HG03354 (cell line): Measurements from ENCODE around the gene PIK3C2G.
"Not testable (repeated sequence)": the region's sequence is repeated elsewhere in the genome, so short reads cannot be mapped to it uniquely, and the experiment has no call there.

ENCODE experiments used
- ATAC-seq: cut with Tn5 transposase; IDR thresholded peaks from one replicate; pipeline ENCODE4 v1.9.1; 2021; ENCODE audit warnings: mild to moderate bottlenecking; ENCODE audit not compliant: unreplicated experiment, poor library complexity, severe bottlenecking

The PIK3C2G gene

DNA sequence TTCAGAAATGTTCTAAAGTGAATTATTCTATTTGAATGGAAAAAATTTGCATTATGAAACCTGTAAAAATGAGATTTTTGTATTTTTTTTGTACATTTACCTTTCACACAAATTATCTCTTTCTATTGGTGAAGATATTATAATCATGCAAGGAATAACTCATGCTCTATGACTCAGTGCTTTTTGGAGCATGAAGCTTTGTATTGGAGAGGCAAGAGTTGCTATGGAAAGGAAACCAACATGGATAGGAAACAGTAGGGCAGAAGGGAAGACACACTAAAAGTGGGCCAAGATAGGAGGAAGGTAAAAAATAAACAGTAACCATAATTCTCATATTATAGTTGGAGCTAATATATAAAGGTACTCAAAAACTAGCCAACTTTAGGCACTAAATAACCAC lies 397.5 kb downstream of the PIK3C2G start:
- ATAC-seq = no peak

DNA sequence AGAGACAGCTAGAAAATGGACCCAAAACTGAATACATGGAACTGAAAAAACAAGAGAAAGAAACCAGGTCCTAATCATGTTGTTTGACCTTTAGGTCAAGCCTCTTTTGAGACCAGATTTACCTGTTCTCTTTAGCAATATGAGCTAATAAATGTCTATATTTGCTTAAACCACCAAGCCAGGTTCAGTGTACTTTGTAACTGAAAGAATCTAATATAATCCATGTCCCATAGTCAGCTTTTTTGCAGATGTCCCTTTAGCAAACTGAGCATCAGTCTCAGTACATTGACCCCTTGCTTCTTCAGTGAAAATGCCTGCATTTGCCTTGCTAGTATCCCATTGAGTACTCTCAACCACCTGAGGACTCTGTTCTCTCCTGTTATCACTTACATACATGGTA lies 414.8 kb downstream of the PIK3C2G start:
- no peak for ATAC-seq

DNA sequence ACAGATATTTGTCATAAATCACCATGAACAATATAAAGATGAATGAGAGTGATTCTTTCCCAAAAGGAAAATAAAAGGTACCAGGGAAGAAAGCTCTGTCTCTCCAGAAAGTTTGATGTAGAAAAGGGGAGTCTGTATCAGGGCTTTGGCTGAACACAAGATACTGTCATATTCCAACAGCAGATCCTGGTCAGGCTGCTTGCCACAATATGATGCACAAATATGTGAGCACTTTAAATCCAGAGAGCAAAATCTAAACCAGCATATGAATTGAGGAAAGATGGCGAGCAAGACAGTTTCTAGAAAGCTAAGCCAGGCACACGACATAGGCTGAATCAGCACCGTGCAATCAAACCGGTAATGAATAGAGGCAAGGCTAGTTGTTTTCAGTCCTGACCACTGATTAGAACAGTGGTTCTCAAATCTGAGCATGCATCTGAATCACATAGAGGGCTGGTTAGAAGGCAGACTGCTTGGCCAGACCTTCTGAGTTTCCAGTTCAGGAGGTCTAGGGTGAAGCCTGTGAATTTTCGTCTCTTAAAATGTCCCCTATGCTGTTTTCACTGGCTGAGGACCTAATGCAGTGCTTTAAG lies 415.8 kb downstream of the PIK3C2G start:
- no peak for ATAC-seq

DNA sequence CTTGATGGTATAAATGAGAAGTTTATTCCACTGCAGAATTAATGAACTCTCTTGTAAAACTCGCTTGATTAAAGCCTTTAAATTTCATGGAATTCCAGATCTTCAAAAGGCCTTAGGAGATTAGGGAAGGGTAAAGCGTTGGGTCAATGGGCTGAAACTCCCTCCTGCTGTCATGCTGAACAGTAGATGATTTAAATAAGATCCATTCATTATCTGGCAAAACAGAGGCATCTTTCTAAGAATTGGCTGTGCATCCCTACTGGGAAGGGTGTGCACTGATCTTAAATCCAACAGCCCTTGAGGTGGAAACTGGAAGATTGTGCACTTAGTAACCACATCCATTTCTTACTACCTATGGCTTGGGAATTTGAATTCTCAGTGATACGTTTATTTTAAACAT lies 420.5 kb downstream of the PIK3C2G start:
- no peak for ATAC-seq

DNA sequence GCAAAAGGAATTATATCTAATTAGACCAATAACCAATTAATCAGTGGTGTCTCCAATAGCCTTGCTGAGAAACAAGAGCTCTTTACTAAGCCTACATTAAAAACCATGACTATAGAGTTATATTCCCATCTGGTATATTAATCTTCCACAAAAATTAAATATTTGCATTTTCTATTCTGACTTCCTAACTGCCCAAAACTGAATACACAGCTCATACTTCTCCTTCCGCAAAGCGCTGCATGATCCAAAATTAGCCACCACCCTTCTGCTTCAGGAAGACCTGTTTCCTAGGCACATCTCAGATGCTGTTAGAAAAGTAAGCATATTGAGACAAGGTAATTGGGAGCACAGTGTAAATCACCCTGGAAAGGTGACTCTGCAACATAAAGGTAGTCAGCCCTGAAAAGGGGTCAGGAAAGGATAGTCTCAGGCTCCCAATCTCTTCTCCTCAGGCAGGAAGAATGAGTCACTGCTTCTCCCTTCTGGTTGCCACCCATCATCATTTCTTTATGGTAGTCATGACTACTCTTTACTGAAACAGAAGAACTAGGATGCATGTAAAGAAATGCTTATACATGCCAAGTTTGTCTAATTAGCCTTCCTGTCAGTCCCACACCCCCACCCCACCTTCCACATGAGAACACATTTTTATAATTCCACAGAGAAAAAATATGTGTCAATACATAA lies 422.2 kb downstream of the PIK3C2G start:
- no peak for ATAC-seq

DNA sequence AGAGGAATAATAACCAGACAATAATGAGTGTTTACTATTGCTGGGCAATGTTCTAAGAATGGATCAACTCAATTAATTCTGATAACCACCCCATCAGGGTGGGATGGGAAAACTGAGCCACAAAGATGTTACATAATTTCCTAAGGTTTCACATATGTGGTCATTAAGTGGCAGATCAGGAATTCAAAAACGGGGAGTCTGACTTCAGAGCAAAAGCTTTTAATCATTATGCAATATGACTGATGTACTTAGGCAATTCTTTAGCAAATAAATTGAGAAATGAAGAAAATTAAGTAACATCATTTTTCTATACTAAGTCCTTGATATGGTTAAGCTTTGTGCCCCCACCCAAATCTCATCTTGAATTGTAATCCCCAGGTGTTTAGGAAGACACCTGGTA lies 423.1 kb downstream of the PIK3C2G start:
- no peak for ATAC-seq

DNA sequence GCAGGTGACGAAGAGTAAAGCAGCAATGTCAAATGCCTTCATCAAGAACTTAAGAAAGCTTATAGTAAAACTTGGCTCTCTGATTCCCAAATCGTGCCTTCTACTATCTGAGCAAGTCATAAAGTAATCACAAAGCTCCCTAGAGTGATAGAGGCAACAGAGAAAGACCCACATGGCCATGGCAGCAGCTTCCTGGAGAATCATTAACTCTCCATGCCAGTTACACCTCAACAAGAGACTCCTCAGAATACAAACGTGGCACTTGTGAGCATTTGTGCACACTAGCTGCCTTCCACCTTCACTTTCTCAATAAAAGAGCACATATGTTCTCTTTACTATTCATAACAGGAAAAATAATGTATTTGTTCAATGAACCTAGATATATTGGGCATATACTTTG lies 428.5 kb downstream of the PIK3C2G start:
- ATAC-seq = no peak

DNA sequence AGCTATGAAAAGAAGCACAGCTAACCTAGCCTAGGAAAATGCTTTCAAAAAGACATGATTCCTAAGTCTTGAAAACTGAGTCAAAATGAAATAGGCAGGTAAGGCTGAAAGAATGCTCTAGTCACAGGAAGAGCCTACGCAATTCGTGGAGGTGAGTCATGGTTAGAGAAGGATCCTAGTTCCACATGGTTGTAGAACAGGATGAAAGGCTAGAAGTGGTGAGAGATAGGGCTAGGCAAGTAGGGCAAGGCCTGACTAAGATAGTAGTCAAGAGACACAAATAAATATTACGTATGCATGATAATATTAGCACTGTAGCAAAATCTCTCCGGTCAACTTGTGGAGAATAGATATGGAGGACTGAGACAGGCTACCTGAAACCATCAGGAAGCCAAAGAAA lies 429.3 kb downstream of the PIK3C2G start:
- no peak for ATAC-seq

DNA sequence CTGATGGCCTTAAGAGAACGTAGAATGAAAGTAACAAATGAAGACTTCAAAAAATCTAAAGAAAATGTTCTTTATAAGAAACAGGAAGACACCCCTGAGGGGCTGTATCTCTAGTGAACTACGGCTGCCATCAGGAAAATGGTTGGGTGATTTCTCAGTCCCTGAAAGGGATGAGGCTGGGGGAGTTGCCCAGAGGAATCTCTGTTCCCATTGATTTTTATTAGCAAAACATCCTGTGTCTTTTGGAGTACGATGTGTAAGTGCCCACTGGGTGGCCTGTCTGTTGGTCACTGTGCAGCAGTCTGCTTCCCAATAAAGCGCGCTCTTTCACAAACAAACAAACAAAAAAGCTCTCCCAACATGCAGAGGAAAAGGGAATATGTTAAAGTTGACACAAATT lies 432.7 kb downstream of the PIK3C2G start:
- not testable (repeated sequence) for ATAC-seq

DNA sequence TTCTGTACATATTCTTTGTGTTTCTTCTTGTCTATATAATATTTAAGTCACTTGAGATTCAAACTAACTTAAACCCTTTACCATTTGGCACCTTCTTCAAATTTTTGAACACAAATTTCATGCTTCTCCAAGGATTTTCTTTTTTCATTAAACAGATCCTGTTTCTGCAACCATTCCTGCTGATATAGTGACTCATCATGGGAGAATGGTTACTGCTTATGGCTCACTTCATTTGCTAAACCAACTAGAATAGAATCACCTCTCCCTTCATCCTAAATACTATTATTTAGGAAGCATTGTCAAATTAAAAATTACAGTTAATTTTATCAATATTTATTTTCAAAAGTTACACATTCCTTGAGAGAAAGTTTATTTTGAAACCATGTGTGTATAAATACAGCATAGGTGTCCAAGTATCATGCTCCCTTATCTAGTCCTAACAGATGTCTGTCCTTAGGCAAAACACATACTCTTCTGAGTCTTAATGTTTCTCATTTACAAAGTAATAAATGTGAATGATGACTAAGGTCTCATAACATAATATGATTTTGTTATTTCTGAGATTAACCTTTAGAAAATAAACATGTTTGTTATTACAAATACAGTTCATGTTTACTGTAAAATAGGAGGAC lies 435.8 kb downstream of the PIK3C2G start:
- no peak for ATAC-seq
